H1 (cell line): ENCODE measurements around the gene RIMS1. TPM values are rescaled to one million over a fixed set of nuclear protein-coding genes. Genes with fewer than 3 reads are reported as not detected.

Experiments used
- CTCF ChIA-PET: fragments of 300-600 bp; sonication (Branson Sonifier 250); formaldehyde crosslinking; loops from one replicate; lab custom pipeline; 2021; ENCODE audit not compliant: partially characterized antibody; lab: Charles Lee
- POLR2A ChIA-PET: fragments of 300-600 bp; sonication (Branson Sonifier 250); formaldehyde crosslinking; loops from one replicate; lab custom pipeline; 2021; ENCODE audit warnings: inconsistent platforms; ENCODE audit not compliant: partially characterized antibody; lab: Charles Lee
- DNase-seq, 2 experiments: peaks; one replicate each; pipeline versions ENCODE4 v3.0.0 to v3.0.0-alpha.2; 2010 to 2022; ENCODE audit warnings: low spot score in 2 of 2, low read depth in 1 of 2, mixed read lengths in 1 of 2
- FAIRE-seq: peaks from 2 replicates; lab custom pipeline; 2011; peaks lifted over from hg19 to GRCh38; lab: Jason Lieb, UNC
- H2AFZ ChIP-seq: 2 replicates; pipeline ENCODE4 v1.8.1; 2012; ENCODE audit warnings: low read length, inconsistent platforms
- H2AK5ac ChIP-seq: 2 replicates; pipeline ENCODE4 v1.6.1; 2013; ENCODE audit warnings: low read depth, low read length
- H2BK120ac ChIP-seq: replicated peaks from 2 replicates; pipeline ENCODE3; 2013; ENCODE audit warnings: low read depth, low read length, inconsistent platforms
- H2BK12ac ChIP-seq: 2 replicates; pipeline ENCODE4 v1.6.1; 2013; ENCODE audit warnings: low read depth, low read length
- H2BK15ac ChIP-seq: 2 replicates; pipeline ENCODE4 v1.6.1; 2013; ENCODE audit warnings: low read length
- H2BK20ac ChIP-seq: 2 replicates; pipeline ENCODE4 v1.6.1; 2013; ENCODE audit warnings: low read length
- H2BK5ac ChIP-seq: 2 replicates; pipeline ENCODE4 v1.6.1; 2013; ENCODE audit warnings: low read depth, low read length
- H3K14ac ChIP-seq: 2 replicates; pipeline ENCODE4 v1.6.1; 2013; ENCODE audit warnings: inconsistent platforms; ENCODE audit not compliant: insufficient read length
- H3K18ac ChIP-seq: 2 replicates; pipeline ENCODE4 v1.6.1; 2013; ENCODE audit warnings: low read length; ENCODE audit errors: extremely low read depth
- H3K23ac ChIP-seq: 2 replicates; pipeline ENCODE4 v1.6.1; 2013; ENCODE audit warnings: inconsistent platforms; ENCODE audit not compliant: insufficient read length
- H3K23me2 ChIP-seq: 2 replicates; pipeline ENCODE4 v1.6.1; 2013; ENCODE audit warnings: low read depth, low read length
- H3K27ac ChIP-seq: 2 replicates; pipeline ENCODE4 v1.6.1; 2011; ENCODE audit warnings: low read depth, low read length, inconsistent platforms
- H3K27me3 ChIP-seq, 4 experiments: replicated peaks in 1 of 4; 1 replicate in 1 of 4; 2 replicates in 3 of 4; pipeline versions ENCODE4 v1.6.1 to v1.8.1; 2011 to 2013; ENCODE audit warnings: low read length in 3 of 4, mild to moderate bottlenecking in 3 of 4, inconsistent platforms in 2 of 4, mixed read lengths in 2 of 4, moderate library complexity in 1 of 4; ENCODE audit not compliant: control insufficient read depth in 3 of 4, insufficient read depth in 3 of 4; ENCODE audit errors: extremely low read depth in 1 of 4
- H3K36me3 ChIP-seq, 4 experiments: 2 replicates each; pipeline versions ENCODE4 v1.6.1 to v1.8.1; 2011 to 2013; ENCODE audit warnings: mild to moderate bottlenecking in 4 of 4, low read length in 3 of 4, moderate library complexity in 2 of 4, control low read depth in 1 of 4, inconsistent platforms in 1 of 4; ENCODE audit not compliant: insufficient read depth in 4 of 4, control insufficient read depth in 2 of 4
- H3K4ac ChIP-seq: replicated peaks from 2 replicates; pipeline ENCODE3; 2013; ENCODE audit warnings: low read length, low read depth, mixed read lengths, inconsistent platforms; ENCODE audit not compliant: insufficient read length
- H3K4me1 ChIP-seq, 4 experiments: replicated peaks in 1 of 4; 1 replicate in 1 of 4; 2 replicates in 3 of 4; pipeline versions ENCODE4 v1.6.1 to v1.8.1; 2011 to 2013; ENCODE audit warnings: low read length in 3 of 4, inconsistent platforms in 2 of 4, mixed read lengths in 1 of 4; ENCODE audit not compliant: insufficient read depth in 4 of 4, control insufficient read depth in 3 of 4
- H3K4me2 ChIP-seq, 2 experiments: 2 replicates each; pipeline versions ENCODE4 v1.6.1 to v1.8.1; 2011 to 2013; ENCODE audit warnings: low read depth in 2 of 2, low read length in 2 of 2, control low read depth in 1 of 2, inconsistent platforms in 1 of 2, mild to moderate bottlenecking in 1 of 2; ENCODE audit not compliant: insufficient read depth in 1 of 2
- H3K4me3 ChIP-seq, 4 experiments: fragments of 200-600, 300-600 bp in 1 of 4; sonication (generic), shearing (Covaris generic), sonication (Bioruptor Twin) in 1 of 4; 2 replicates each; pipeline versions ENCODE4 v1.5.1 to v1.8.1; 2011 to 2016; ENCODE audit warnings: low read length in 4 of 4, low read depth in 3 of 4, control low read depth in 2 of 4, inconsistent platforms in 2 of 4, mild to moderate bottlenecking in 2 of 4, mixed read lengths in 1 of 4, moderate library complexity in 1 of 4; ENCODE audit not compliant: insufficient read depth in 2 of 4; ENCODE audit errors: extremely low read depth in 1 of 4
- H3K56ac ChIP-seq: replicated peaks from 2 replicates; pipeline ENCODE3; 2013; ENCODE audit warnings: low read depth, mild to moderate bottlenecking, mixed read lengths, low read length, inconsistent platforms; ENCODE audit not compliant: insufficient read length
- H3K79me1 ChIP-seq: 2 replicates; pipeline ENCODE4 v1.6.1; 2013; ENCODE audit warnings: low read depth, low read length, control low read depth
- H3K79me2 ChIP-seq, 2 experiments: 2 replicates each; pipeline versions ENCODE4 v1.6.1 to v1.8.1; 2012 to 2013; ENCODE audit warnings: low read length in 2 of 2, mild to moderate bottlenecking in 2 of 2, inconsistent platforms in 1 of 2; ENCODE audit not compliant: insufficient read depth in 2 of 2, control insufficient read depth in 1 of 2
- H3K9ac ChIP-seq, 4 experiments: replicated peaks in 1 of 4; 1 replicate in 1 of 4; 2 replicates in 3 of 4; pipeline versions ENCODE4 v1.6.1 to v1.8.1; 2011 to 2013; ENCODE audit warnings: low read depth in 3 of 4, low read length in 3 of 4, control low read depth in 2 of 4, mild to moderate bottlenecking in 2 of 4, moderate library complexity in 2 of 4, inconsistent platforms in 1 of 4; ENCODE audit errors: extremely low read depth in 1 of 4
- H3K9me3 ChIP-seq, 2 experiments: 2 replicates each; pipeline versions ENCODE4 v1.6.1 to v1.8.1; 2012 to 2013; ENCODE audit warnings: mild to moderate bottlenecking in 2 of 2, moderate library complexity in 2 of 2, control low read depth in 1 of 2, inconsistent platforms in 1 of 2, low read depth in 1 of 2, low read length in 1 of 2, mixed read lengths in 1 of 2; ENCODE audit not compliant: insufficient read depth in 2 of 2
- H4K20me1 ChIP-seq, 2 experiments: replicated peaks in 1 of 2; 2 replicates each; pipeline versions ENCODE3 to v1.8.1; 2011 to 2013; ENCODE audit warnings: inconsistent platforms in 2 of 2, low read length in 2 of 2, mild to moderate bottlenecking in 1 of 2; ENCODE audit not compliant: insufficient read depth in 2 of 2, control insufficient read depth in 1 of 2
- H4K5ac ChIP-seq: 2 replicates; pipeline ENCODE4 v1.6.1; 2013; ENCODE audit warnings: low read length, low read depth, mixed read lengths, inconsistent platforms; ENCODE audit not compliant: insufficient read length
- H4K8ac ChIP-seq: 2 replicates; pipeline ENCODE4 v1.8.0; 2013; ENCODE audit warnings: mild to moderate bottlenecking, moderate library complexity, low read length, inconsistent platforms; ENCODE audit not compliant: insufficient read depth; ENCODE audit errors: extremely low read depth
- H4K91ac ChIP-seq: replicated peaks from 2 replicates; pipeline ENCODE3; 2013; ENCODE audit warnings: low read length, mixed read lengths, inconsistent platforms; ENCODE audit not compliant: insufficient read length
- ASH2L ChIP-seq: fragments of 200-600, 300-600 bp; sonication (generic); IDR thresholded peaks from one replicate; pipeline ENCODE4 v1.7.1; 2017; ENCODE audit warnings: low read length
- ATF2 ChIP-seq: IDR thresholded peaks from 2 replicates; pipeline ENCODE4 v1.6.1; 2012; ENCODE audit warnings: low read length, inconsistent platforms
- CBX8 ChIP-seq: fragments of 300-800, 300-1000 bp; sonication (generic); IDR thresholded peaks from 2 replicates; pipeline ENCODE4 v1.7.1; 2016; ENCODE audit warnings: low read depth, low read length, borderline replicate concordance
- JUN ChIP-seq: IDR thresholded peaks from 2 replicates; pipeline ENCODE4 v1.6.1; 2011; ENCODE audit warnings: low read depth, mild to moderate bottlenecking, improper control_type of control experiment, low read length
- KDM4A ChIP-seq: IDR thresholded peaks from one replicate; pipeline ENCODE4 v1.7.1; 2012; ENCODE audit warnings: low read depth, mild to moderate bottlenecking, moderate library complexity, low read length, inconsistent platforms; ENCODE audit not compliant: severe bottlenecking
- MAFK ChIP-seq: IDR thresholded peaks from 2 replicates; pipeline ENCODE4 v1.6.1; 2012; ENCODE audit warnings: low read depth, mild to moderate bottlenecking, improper control_type of control experiment, low read length
- PHF8 ChIP-seq: fragments of 200-600 bp; sonication (generic); conservative IDR thresholded peaks from 2 replicates; pipeline ENCODE4 v1.7.1; 2012; ENCODE audit warnings: low read depth, mild to moderate bottlenecking, inconsistent platforms, low read length, moderate library complexity
- POU5F1 ChIP-seq: IDR thresholded peaks from 2 replicates; pipeline ENCODE4 v1.6.1; 2011; ENCODE audit warnings: low read depth, mild to moderate bottlenecking, low read length, moderate library complexity
- SUZ12 ChIP-seq: fragments of 200-600 bp; sonication (generic); IDR thresholded peaks from 2 replicates; pipeline ENCODE4 v1.6.1; 2012; ENCODE audit warnings: mild to moderate bottlenecking, inconsistent platforms, low read length, moderate library complexity, mixed read lengths
- TBP ChIP-seq: IDR thresholded peaks from 2 replicates; pipeline ENCODE4 v1.6.1; 2011; ENCODE audit warnings: low read depth, low read length, improper control_type of control experiment
- TEAD4 ChIP-seq: IDR thresholded peaks from 2 replicates; pipeline ENCODE4 v1.6.1; 2012; ENCODE audit warnings: low read depth, low read length, inconsistent platforms, mixed read lengths
- polyA plus RNA-seq, 7 experiments: library from polyadenylated mRNA; depleted of rRNA in 3 of 7; stranded (reverse) in 5 of 7; unstranded in 2 of 7; fragments of >200 nt in 5 of 7; fragments of 200-250 nt in 2 of 7; gene quantifications; 1 replicate in 5 of 7; 2 replicates in 1 of 7; 4 replicates in 1 of 7; pipeline versions ENCODE4 v1.2.1 to v1.2.3, GENCODE V29; 2011 to 2013; ENCODE audit warnings: missing spikeins in 2 of 7, mixed read lengths in 2 of 7
- total RNA-seq: library from RNA; stranded (reverse); fragmentation: NEBNext Ultra II Directional; extraction: Animal tissue kit (Norgen Biotek cat#: 25700); gene quantifications from 2 replicates; pipeline ENCODE4 v1.2.1, GENCODE V29; 2021
- TF ChIP-seq, protein P1 (sequence below): IDR thresholded peaks from 2 replicates; pipeline ENCODE4 v1.6.1; 2012; ENCODE audit warnings: inconsistent platforms

The RIMS1 gene
- total and polyA plus RNA-seq, 2 of the 8 experiments (the other 6 are each of a cell fraction or from before 2014, with no cell fraction given), result 0.63 to 2.3 TPM

DNA sequence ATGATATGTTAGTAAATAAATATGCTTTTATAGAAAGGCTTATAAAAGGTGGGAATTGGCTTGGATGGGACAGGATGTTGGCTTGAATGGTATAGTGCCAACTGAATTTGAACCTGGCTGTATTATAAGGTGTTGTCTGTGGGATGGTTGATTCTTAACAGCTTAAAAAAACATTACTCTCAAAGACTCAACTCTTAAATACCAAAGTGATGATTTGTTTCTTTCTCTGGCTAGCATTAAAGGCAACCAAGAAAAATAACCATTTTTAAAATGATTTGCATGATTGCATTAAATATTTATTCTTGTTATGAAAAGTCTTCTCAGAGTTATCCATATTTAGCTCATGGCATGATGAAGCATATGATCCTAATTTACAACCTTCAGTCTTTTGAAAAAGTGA, 216.2 kb downstream of the RIMS1 start:
- POLR2A ChIA-PET, result no interaction called here
- TF ChIP-seq JUN (no peak), TBP (no peak), PHF8 (no peak), KDM4A (no peak), MAFK (no peak), POU5F1 (no peak), CBX8 (no peak), TEAD4 (no peak), SUZ12 (no peak), ASH2L (no peak), ATF2 (no peak)
- TF ChIP-seq, protein P1, sequence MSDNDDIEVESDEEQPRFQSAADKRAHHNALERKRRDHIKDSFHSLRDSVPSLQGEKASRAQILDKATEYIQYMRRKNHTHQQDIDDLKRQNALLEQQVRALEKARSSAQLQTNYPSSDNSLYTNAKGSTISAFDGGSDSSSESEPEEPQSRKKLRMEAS, result no peak

More for the DNA sequence above, 216.2 kb downstream of the RIMS1 start:
- no peak overlapping the region for H2BK5ac ChIP-seq
- H3K4me2 ChIP-seq, result no peak overlapping the region
- FAIRE-seq (no peak), DNase-seq (no peak)
- H3K36me3 ChIP-seq, result no peaks in the 10 kb centered on the region
- H2BK15ac ChIP-seq, result no peak overlapping the region
- no peak overlapping the region for H2BK120ac ChIP-seq
- H3K27me3 ChIP-seq, result no peaks in the 10 kb centered on the region
- CTCF ChIA-PET, result interaction anchor here (1.6 kb wide), 1 partner anchor 306 kb away, joined by 3 read pairs; no protein-coding TSS in a partner anchor
- H2AK5ac ChIP-seq, result no peak overlapping the region
- no peak overlapping the region for H4K8ac ChIP-seq
- H4K91ac ChIP-seq, result no peak overlapping the region
- no peaks in the 10 kb centered on the region for H3K79me1 ChIP-seq
- H3K9me3 ChIP-seq, result no peaks in the 10 kb centered on the region
- H3K23ac ChIP-seq, result no peak overlapping the region
- H3K18ac ChIP-seq, result no peak overlapping the region
- H3K4ac ChIP-seq, result no peak overlapping the region
- H4K20me1 ChIP-seq, result no peaks in the 10 kb centered on the region
- H3K56ac ChIP-seq, result no peak overlapping the region
- H3K4me3 ChIP-seq, result no peak overlapping the region
- H3K27ac ChIP-seq, result no peak overlapping the region
- H3K9ac ChIP-seq, result no peak overlapping the region
- no peaks in the 10 kb centered on the region for H3K79me2 ChIP-seq
- H3K14ac ChIP-seq, result no peak overlapping the region
- H3K4me1 ChIP-seq, result no peaks in the 10 kb centered on the region
- no peak overlapping the region for H2BK20ac ChIP-seq
- H2AFZ ChIP-seq, result no peak overlapping the region
- H3K23me2 ChIP-seq, result no peaks in the 10 kb centered on the region
- no peak overlapping the region for H4K5ac ChIP-seq
- no peak overlapping the region for H2BK12ac ChIP-seq
